Transverse colon (tissue), 4 donors: Measurements from ENCODE around the gene MEN1. TPM values are rescaled to one million over a fixed set of nuclear protein-coding genes. Genes with fewer than 3 reads are reported as not detected.

Experiments
- DNase-seq: peaks from one replicate; pipeline ENCODE4 v3.0.0-alpha.2; 2019
- H3K27ac ChIP-seq, 4 donors: fragments of 200-600 bp; sonication (generic); 2 replicates each; pipeline ENCODE4 v1.5.1; 2016 to 2018; ENCODE audit warnings: inconsistent platforms in 4 of 4
- H3K27me3 ChIP-seq: fragments of 200-600 bp; sonication (generic); 2 replicates; pipeline ENCODE4 v1.5.1; 2017; ENCODE audit warnings: inconsistent platforms
- H3K36me3 ChIP-seq, 4 donors: fragments of 200-600 bp; sonication (generic); 2 replicates each; pipeline ENCODE4 v1.5.1; 2017 to 2019; ENCODE audit warnings: inconsistent platforms in 4 of 4
- H3K4me1 ChIP-seq, 4 donors: fragments of 200-600 bp; sonication (generic); 2 replicates each; pipeline ENCODE4 v1.5.1; 2017 to 2020; ENCODE audit warnings: inconsistent platforms in 4 of 4
- H3K4me3 ChIP-seq, 4 donors: fragments of 200-600 bp; sonication (generic); 1 replicate in 1 of 4; 2 replicates in 3 of 4; pipeline versions ENCODE4 v1.5.1 to v1.6.1; 2017 to 2019; ENCODE audit warnings: inconsistent platforms in 4 of 4
- H3K9me3 ChIP-seq, 2 donors: fragments of 200-600 bp; sonication (generic); 2 replicates each; pipeline ENCODE4 v1.5.1; 2017 to 2019; ENCODE audit warnings: inconsistent platforms in 2 of 2
- EP300 ChIP-seq: sonication (generic); formaldehyde crosslinking; IDR thresholded peaks from one replicate; pipeline ENCODE4 v1.6.1; 2017; ENCODE audit warnings: antibody characterized with exemption, low read depth
- POLR2A ChIP-seq: fragments of 450-650 bp; IDR thresholded peaks from one replicate; pipeline ENCODE4 v1.6.1; 2016; ENCODE audit warnings: antibody characterized with exemption, mild to moderate bottlenecking, moderate library complexity
- POLR2AphosphoS5 ChIP-seq, 3 donors: sonication (generic); formaldehyde crosslinking; IDR thresholded peaks; one replicate each; pipeline ENCODE4 v1.6.1; 2016; ENCODE audit warnings: antibody characterized with exemption in 3 of 3
- WGBS, 2 donors: methylation state at CpG; one replicate each; pipeline ENCODE4 v1.1.5; 2018; ENCODE audit warnings: low coverage in 1 of 2; 5-methylcytosine and 5-hydroxymethylcytosine counted together
- in situ Hi-C, 4 donors: fragments of 200-750 bp; cut with MboI; loops; one replicate each; pipeline versions ENCODE4 v1.15.0 to v1.15.1; 2017; ENCODE audit warnings: low sequenced_read_pairs in 3 of 4, low pct_ligation_motif_present in 1 of 4, low pct_unique_long_range_greater_than_20kb in 1 of 4
- intact Hi-C: fragments of 100-400 bp; cut with DNase I; formaldehyde crosslinking; loops from one replicate; pipeline ENCODE4 v1.15.1; 2023; ENCODE audit warnings: low total_unique reads
- total RNA-seq, 4 donors: library from RNA; depleted of rRNA; stranded (reverse); fragments of >200 nt; gene quantifications; one replicate each; pipeline ENCODE4 v1.1.0, GENCODE V29; 2016
- TF ChIP-seq, protein P1 (sequence below), 5 experiments: fragments of 200-600 bp in 3 of 5; fragments of 450-650 bp in 2 of 5; sonication (generic) in 3 of 5; IDR thresholded peaks; 1 replicate in 2 of 5; 2 replicates in 3 of 5; pipeline ENCODE4 v1.5.1; 2016 to 2017; ENCODE audit warnings: antibody characterized with exemption in 5 of 5, inconsistent platforms in 3 of 5, mild to moderate bottlenecking in 2 of 5, moderate library complexity in 1 of 5

The MEN1 gene
- total RNA-seq, 4 donors from 2014 or later, result 19.5 to 30.3 (median 25.4) TPM

DNA sequence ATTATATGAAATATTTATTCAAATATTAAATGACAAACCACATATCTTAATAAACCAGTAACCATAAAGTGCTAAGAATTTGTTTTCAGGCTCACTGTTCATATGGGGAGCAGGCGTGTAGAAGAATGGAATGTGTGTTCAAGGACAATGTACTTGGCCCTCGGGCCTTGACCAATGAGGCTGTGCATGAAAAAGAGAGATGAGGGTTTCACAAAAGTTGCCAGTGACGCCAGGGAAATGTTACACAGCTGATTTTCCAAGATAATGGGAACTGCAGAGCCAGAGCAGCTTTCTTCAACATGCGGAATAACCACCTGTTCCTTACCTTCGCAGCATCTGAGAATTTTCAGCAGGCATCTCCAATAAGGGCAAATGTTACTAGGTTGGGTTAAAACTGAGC lies 36.2 kb downstream of the MEN1 start:
- no peaks in the 10 kb centered on the region for H3K27me3 ChIP-seq
- 66 to 79% methylated on average over 5 of the region's 5 CpGs for WGBS, 2 donors
- intact Hi-C loops, result no loop called here
- peaks cover 0 to 75% (median 41%) of the 10 kb centered on the region in 4 donors for H3K36me3 ChIP-seq
- TF ChIP-seq, protein P1, sequence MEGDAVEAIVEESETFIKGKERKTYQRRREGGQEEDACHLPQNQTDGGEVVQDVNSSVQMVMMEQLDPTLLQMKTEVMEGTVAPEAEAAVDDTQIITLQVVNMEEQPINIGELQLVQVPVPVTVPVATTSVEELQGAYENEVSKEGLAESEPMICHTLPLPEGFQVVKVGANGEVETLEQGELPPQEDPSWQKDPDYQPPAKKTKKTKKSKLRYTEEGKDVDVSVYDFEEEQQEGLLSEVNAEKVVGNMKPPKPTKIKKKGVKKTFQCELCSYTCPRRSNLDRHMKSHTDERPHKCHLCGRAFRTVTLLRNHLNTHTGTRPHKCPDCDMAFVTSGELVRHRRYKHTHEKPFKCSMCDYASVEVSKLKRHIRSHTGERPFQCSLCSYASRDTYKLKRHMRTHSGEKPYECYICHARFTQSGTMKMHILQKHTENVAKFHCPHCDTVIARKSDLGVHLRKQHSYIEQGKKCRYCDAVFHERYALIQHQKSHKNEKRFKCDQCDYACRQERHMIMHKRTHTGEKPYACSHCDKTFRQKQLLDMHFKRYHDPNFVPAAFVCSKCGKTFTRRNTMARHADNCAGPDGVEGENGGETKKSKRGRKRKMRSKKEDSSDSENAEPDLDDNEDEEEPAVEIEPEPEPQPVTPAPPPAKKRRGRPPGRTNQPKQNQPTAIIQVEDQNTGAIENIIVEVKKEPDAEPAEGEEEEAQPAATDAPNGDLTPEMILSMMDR (IDR thresholded peaks at IDR 0.05), result no peak
- TF ChIP-seq EP300 (no peak), POLR2AphosphoS5 (IDR thresholded peaks at IDR 0.05) (no peak), POLR2A (no peak)
- H3K27ac ChIP-seq, result no peak overlapping the region
- in situ Hi-C loops, result no loop called here
- no peaks in the 10 kb centered on the region for H3K9me3 ChIP-seq
- peaks cover 15 to 62% (median 24%) of the 10 kb centered on the region in 4 donors for H3K4me1 ChIP-seq
- no peak overlapping the region for H3K4me3 ChIP-seq
- DNase-seq, result no peak

DNA sequence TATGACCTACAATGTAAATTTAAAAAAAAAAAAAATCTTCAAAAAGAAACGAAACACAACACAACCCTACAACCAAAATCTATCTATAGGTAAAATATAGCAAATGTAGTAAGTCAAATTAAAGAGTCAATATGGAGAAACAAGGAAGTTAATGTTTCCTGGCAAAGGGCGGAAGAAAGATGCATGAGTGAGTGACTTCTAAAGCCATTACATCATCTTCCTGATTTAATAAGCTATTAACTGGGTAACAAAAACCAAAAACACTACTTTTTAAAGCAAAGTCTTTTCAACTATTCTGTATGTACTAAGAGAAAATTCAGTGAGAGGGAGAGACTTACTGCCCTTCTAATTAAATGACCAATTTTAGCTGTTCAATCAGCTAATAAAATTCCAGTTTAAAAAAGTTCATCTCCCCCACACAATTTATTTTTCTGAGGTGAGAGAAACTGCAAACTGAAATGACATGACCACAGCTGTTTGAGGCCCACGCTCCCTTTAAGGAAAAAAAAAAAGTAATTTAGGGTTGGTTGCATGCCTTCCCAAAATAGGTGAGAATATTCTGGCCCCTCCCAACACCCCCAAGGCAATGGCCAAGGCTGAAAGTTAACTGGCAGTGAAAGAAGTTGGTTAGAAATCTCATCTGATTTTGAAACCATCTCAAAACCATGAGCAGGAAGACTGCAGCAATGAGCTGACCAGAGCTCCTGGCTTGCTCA lies 37.9 kb downstream of the MEN1 start:
- Histone ChIP-seq H3K9me3 (no peaks in the 10 kb centered on the region), H3K27ac (peak overlapping the region in 3 of 4 donors; percentile 18 to 28 (median 25)), H3K36me3 (peaks cover 0 to 91% (median 50%) of the 10 kb centered on the region in 4 donors), H3K27me3 (no peaks in the 10 kb centered on the region), H3K4me1 (peaks cover 15 to 62% (median 24%) of the 10 kb centered on the region in 4 donors), H3K4me3 (no peak overlapping the region)
- intact Hi-C loops, result no loop called here
- in situ Hi-C loops, result no loop called here
- DNase-seq, result no peak
- TF ChIP-seq POLR2A (no peak), POLR2AphosphoS5 (IDR thresholded peaks at IDR 0.05) (no peak), EP300 (no peak)
- TF ChIP-seq, protein P1 (IDR thresholded peaks at IDR 0.05), result no peak
- 56 to 58% methylated on average over 3 of the region's 3 CpGs for WGBS, 2 donors

GRCh38 chr11:64771861-64772260 lies 38.5 kb downstream of the MEN1 start:
- DNase-seq, result no peak
- Histone ChIP-seq H3K4me1 (peaks cover 14 to 57% (median 19%) of the 10 kb centered on the region in 4 donors), H3K27ac (peak overlapping the region in 2 of 4 donors; percentile 18 to 28), H3K4me3 (no peak overlapping the region), H3K9me3 (no peaks in the 10 kb centered on the region), H3K36me3 (peaks cover 0 to 97% (median 56%) of the 10 kb centered on the region in 4 donors), H3K27me3 (no peaks in the 10 kb centered on the region)
- no peak for TF ChIP-seq POLR2A
- no peak for TF ChIP-seq EP300
- TF ChIP-seq, protein P1 (IDR thresholded peaks at IDR 0.05), result no peak
- TF ChIP-seq POLR2AphosphoS5 (IDR thresholded peaks at IDR 0.05), result no peak
- intact Hi-C loops, result no loop called here
- in situ Hi-C loops, result no loop called here
- 73% methylated on average over 2 of the region's 2 CpGs; no CpG with 5 or more reads in 1 of the 2 donors for WGBS, 2 donors

DNA sequence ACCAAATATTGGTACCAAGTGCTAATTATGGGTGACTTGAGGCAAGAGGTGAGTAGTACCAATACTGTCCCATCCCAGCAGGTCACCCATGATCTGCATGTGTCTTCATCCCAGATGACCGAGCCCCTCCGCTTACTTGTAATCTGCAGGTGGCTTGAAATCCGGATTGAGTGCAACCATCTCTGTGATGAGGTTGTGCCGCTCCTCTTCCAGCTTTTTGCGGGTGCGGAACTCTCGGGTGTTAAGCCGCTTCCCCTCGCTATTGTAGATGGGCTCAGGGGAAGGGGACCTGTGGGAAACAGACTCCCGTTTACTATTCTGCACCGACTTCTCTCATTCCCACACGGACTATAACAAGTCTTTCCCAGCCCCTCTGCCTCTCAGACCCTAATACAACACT lies 40.2 kb downstream of the MEN1 start:
- Histone ChIP-seq H3K27ac (no peak overlapping the region), H3K27me3 (no peaks in the 10 kb centered on the region), H3K4me3 (no peak overlapping the region), H3K9me3 (no peaks in the 10 kb centered on the region), H3K36me3 (peaks cover 0 to 100% (median 59%) of the 10 kb centered on the region in 4 donors), H3K4me1 (peaks cover 5 to 45% (median 9%) of the 10 kb centered on the region in 4 donors)
- DNase-seq, result no peak
- TF ChIP-seq POLR2AphosphoS5 (IDR thresholded peaks at IDR 0.05) (no peak), POLR2A (no peak), EP300 (no peak)
- TF ChIP-seq, protein P1 (IDR thresholded peaks at IDR 0.05), result no peak
- in situ Hi-C loops, result no loop called here
- intact Hi-C loops, result no loop called here
- WGBS, 2 donors, result 93% methylated on average over 12 of the region's 12 CpGs; no CpG with 5 or more reads in 1 of the 2 donors
